ENCODE data around the gene WSCD1.

DNA sequence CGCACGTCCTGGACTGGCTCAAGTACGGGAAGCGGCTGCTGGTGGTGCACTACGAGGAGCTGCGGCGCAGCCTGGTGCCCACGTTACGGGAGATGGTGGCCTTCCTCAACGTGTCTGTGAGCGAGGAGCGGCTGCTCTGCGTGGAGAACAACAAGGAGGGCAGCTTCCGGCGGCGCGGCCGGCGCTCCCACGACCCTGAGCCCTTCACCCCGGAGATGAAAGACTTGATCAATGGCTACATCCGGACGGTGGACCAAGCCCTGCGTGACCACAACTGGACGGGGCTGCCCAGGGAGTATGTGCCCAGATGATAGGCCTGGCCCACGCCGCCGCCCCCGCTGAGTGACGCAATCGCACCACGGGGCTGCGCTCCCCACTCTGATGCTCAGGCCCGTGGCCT is 50.2 kb downstream of the WSCD1 start:
- TF ChIP-seq, protein P1, sequence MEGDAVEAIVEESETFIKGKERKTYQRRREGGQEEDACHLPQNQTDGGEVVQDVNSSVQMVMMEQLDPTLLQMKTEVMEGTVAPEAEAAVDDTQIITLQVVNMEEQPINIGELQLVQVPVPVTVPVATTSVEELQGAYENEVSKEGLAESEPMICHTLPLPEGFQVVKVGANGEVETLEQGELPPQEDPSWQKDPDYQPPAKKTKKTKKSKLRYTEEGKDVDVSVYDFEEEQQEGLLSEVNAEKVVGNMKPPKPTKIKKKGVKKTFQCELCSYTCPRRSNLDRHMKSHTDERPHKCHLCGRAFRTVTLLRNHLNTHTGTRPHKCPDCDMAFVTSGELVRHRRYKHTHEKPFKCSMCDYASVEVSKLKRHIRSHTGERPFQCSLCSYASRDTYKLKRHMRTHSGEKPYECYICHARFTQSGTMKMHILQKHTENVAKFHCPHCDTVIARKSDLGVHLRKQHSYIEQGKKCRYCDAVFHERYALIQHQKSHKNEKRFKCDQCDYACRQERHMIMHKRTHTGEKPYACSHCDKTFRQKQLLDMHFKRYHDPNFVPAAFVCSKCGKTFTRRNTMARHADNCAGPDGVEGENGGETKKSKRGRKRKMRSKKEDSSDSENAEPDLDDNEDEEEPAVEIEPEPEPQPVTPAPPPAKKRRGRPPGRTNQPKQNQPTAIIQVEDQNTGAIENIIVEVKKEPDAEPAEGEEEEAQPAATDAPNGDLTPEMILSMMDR (IDR thresholded peaks at IDR 0.05): no peak
- no peak for TF ChIP-seq POLR2A (IDR thresholded peaks at IDR 0.05)

Measured in ovary (tissue), 3 donors.